Measurements from ENCODE around the gene DNAJB14.

- TF ChIP-seq, protein P1, sequence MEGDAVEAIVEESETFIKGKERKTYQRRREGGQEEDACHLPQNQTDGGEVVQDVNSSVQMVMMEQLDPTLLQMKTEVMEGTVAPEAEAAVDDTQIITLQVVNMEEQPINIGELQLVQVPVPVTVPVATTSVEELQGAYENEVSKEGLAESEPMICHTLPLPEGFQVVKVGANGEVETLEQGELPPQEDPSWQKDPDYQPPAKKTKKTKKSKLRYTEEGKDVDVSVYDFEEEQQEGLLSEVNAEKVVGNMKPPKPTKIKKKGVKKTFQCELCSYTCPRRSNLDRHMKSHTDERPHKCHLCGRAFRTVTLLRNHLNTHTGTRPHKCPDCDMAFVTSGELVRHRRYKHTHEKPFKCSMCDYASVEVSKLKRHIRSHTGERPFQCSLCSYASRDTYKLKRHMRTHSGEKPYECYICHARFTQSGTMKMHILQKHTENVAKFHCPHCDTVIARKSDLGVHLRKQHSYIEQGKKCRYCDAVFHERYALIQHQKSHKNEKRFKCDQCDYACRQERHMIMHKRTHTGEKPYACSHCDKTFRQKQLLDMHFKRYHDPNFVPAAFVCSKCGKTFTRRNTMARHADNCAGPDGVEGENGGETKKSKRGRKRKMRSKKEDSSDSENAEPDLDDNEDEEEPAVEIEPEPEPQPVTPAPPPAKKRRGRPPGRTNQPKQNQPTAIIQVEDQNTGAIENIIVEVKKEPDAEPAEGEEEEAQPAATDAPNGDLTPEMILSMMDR (IDR thresholded peaks at IDR 0.05), result no peak
- TF ChIP-seq POLR2AphosphoS5 (IDR thresholded peaks at IDR 0.05), result no peak
- no peak for TF ChIP-seq POLR2A (IDR thresholded peaks at IDR 0.05)
Observed at GRCh38 chr4:99947190-99947578, 766 bp upstream of the DNAJB14 start.

Measured in upper lobe of left lung (tissue), 4 donors.